ENCODE measurements around the gene ZNF292. TPM values are rescaled to one million over a fixed set of nuclear protein-coding genes. Genes with fewer than 3 reads are reported as not detected.

Gene ZNF292
- total and polyA plus RNA-seq, 10 of the 15 experiments (the other 5 are each of a cell fraction or from before 2014, with no cell fraction given) = 11.1 to 57.6 (median 30.6) TPM

DNA sequence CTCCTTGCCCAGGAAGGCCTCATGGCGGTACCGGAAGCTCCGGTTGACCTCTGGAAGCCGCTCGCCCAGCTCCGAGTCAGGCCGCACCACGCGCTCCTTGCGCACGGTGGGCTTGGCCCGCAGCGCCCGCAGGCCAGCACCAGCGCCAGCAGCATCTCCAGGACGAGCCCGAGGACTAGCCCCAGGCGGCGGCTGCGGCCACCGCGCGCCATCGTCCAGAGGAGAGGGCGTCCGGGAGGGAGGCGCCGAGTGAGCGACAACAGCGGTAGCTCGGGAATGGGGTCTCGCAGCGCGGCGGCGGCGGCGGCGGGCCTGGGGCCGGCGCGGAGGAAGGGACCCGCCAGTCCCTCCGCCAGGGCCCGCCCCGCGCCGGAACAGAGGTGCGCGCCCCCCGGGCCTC, 32.9 kb upstream of the ZNF292 start:
- 88% methylated on average over 39 of the region's 51 CpGs for WGBS (ENCODE audit: insufficient coverage, insufficient replicate concordance, low lambda C conversion rate, missing lambda C conversion rate)
- intact Hi-C loops (cut with micrococcal nuclease; ENCODE audit: unreplicated experiment) = no loop called here
- Histone ChIP-seq H3K79me2 (ENCODE audit: control insufficient read depth, insufficient read depth, low read length) (no peaks in the 10 kb centered on the region), H3K4me3 (no peak overlapping the region), H3K4me1 (ENCODE audit: control insufficient read depth, insufficient read depth, low read length) (no peaks in the 10 kb centered on the region), H3K27me3 (replicated peaks in 1 of 2; ENCODE audit: control insufficient read depth in 2 of 2, insufficient read depth in 2 of 2, low read length in 1 of 2) (no peaks in the 10 kb centered on the region), H3K27ac (ENCODE audit: control insufficient read depth, insufficient read depth) (no peak overlapping the region), H4K20me1 (ENCODE audit: control insufficient read depth, insufficient read depth) (no peaks in the 10 kb centered on the region), H3K36me3 (ENCODE audit: control insufficient read depth in 2 of 2, insufficient read depth in 2 of 2, low read length in 1 of 2) (no peaks in the 10 kb centered on the region), H3K9ac (ENCODE audit: control insufficient read depth, insufficient read depth, low read length) (no peak overlapping the region), H2AFZ (ENCODE audit: control insufficient read depth, low read depth, low read length) (no peak overlapping the region), H3K9me3 (replicated peaks; ENCODE audit: control insufficient read depth, insufficient read depth, low read length) (no peaks in the 10 kb centered on the region), H3K4me2 (ENCODE audit: control insufficient read depth, insufficient read depth) (no peak overlapping the region)
- in situ Hi-C loops (cut with MboI) = no loop called here
- no peak for DNase-seq (ENCODE audit: low read depth, low spot score)
- ChIA-PET SMC1A (ENCODE audit: uncharacterized antibody, unreplicated experiment) (no interaction called here), RAD21 (ENCODE audit: unreplicated experiment) (no interaction called here), CTCF (no interaction called here), POLR2A (no interaction called here)
- ATAC-seq = no peak
- no peak for FAIRE-seq
- BruUV-seq (replicated peaks) = no TSS peak
- no peak for TF ChIP-seq GATAD2B (conservative IDR thresholded peaks at IDR 0.05; ENCODE audit: low read depth)
- TF ChIP-seq MEF2A (IDR thresholded peaks at IDR 0.05; ENCODE audit: insufficient read depth, low read depth, low read length) = no peak
- no peak for TF ChIP-seq RBBP5 (conservative IDR thresholded peaks at IDR 0.05)
- no peak for TF ChIP-seq NFYA (IDR thresholded peaks at IDR 0.05; ENCODE audit: borderline replicate concordance, low read depth, low read length)
- no peak for TF ChIP-seq RUNX3 (IDR thresholded peaks at IDR 0.05; ENCODE audit: low read length)
- TF ChIP-seq ZNF207 (IDR thresholded peaks at IDR 0.05; ENCODE audit: borderline replicate concordance) = no peak
- no peak for TF ChIP-seq ETV6 (conservative IDR thresholded peaks at IDR 0.05 in 1 of 2, IDR thresholded peaks at IDR 0.05 in 1 of 2; ENCODE audit: borderline replicate concordance in 1 of 2, low read depth in 1 of 2)
- no peak for TF ChIP-seq SREBF1 (IDR thresholded peaks at IDR 0.05; ENCODE audit: low read length)
- TF ChIP-seq RFX5 (IDR thresholded peaks at IDR 0.05; ENCODE audit: low read depth, low read length) = no peak

DNA sequence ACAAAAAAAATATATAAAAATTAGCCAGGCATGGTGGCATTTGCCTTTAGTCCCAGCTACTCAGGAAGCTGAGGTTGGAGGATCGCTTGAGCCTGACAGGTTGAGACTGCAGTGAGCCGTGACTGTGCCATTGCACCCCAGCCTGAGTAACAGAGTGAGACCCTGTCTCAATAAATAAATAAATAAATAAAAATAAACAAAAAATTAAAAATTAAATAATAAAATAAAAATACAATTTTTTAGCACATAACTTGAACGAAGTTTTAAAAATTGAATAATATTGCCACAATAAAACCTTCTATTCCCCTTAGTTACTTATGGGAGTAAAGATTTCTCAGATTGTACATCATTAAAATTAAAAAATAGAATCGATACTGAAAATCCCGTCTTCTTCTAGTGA, 31.3 kb upstream of the ZNF292 start:
- 28% methylated on average over 5 of the region's 5 CpGs for WGBS (ENCODE audit: insufficient coverage, insufficient replicate concordance, low lambda C conversion rate, missing lambda C conversion rate)
- Histone ChIP-seq H3K9me3 (replicated peaks; ENCODE audit: control insufficient read depth, insufficient read depth, low read length) (no peaks in the 10 kb centered on the region), H3K27ac (ENCODE audit: control insufficient read depth, insufficient read depth) (no peak overlapping the region), H3K4me2 (ENCODE audit: control insufficient read depth, insufficient read depth) (no peak overlapping the region), H3K36me3 (ENCODE audit: control insufficient read depth in 2 of 2, insufficient read depth in 2 of 2, low read length in 1 of 2) (no peaks in the 10 kb centered on the region), H2AFZ (ENCODE audit: control insufficient read depth, low read depth, low read length) (no peak overlapping the region), H4K20me1 (ENCODE audit: control insufficient read depth, insufficient read depth) (no peaks in the 10 kb centered on the region), H3K4me3 (no peak overlapping the region), H3K9ac (ENCODE audit: control insufficient read depth, insufficient read depth, low read length) (no peak overlapping the region), H3K79me2 (ENCODE audit: control insufficient read depth, insufficient read depth, low read length) (no peaks in the 10 kb centered on the region), H3K27me3 (replicated peaks in 1 of 2; ENCODE audit: control insufficient read depth in 2 of 2, insufficient read depth in 2 of 2, low read length in 1 of 2) (no peaks in the 10 kb centered on the region), H3K4me1 (ENCODE audit: control insufficient read depth, insufficient read depth, low read length) (no peaks in the 10 kb centered on the region)
- ChIA-PET SMC1A (ENCODE audit: uncharacterized antibody, unreplicated experiment) (no interaction called here), RAD21 (ENCODE audit: unreplicated experiment) (no interaction called here), CTCF (interaction anchor here (1.2 to 1.5 kb wide), 3 partner anchors 11 to 45 kb away, joined by 4 read pairs; no protein-coding TSS in a partner anchor), POLR2A (no interaction called here)
- no peak for TF ChIP-seq ZZZ3 (IDR thresholded peaks at IDR 0.05; ENCODE audit: control insufficient read depth, insufficient read length, low read depth)
- TF ChIP-seq RUNX3 (IDR thresholded peaks at IDR 0.05; ENCODE audit: low read length) = 0 out of 2 replicates have a peak, but pooled peaks have one; percentile 16
- in situ Hi-C loops (cut with MboI) = no loop called here
- no TSS peak for BruUV-seq (replicated peaks)
- no peak for FAIRE-seq
- no peak; the same call in 2 of the 3 replicates for ATAC-seq
- intact Hi-C loops (cut with micrococcal nuclease; ENCODE audit: unreplicated experiment) = no loop called here
- no peak for DNase-seq (ENCODE audit: low read depth, low spot score)
